ENCODE data around the gene MACF1. TPM values are rescaled to one million over a fixed set of nuclear protein-coding genes. Genes with fewer than 3 reads are reported as not detected.

The MACF1 gene
- total RNA-seq, 1 experiment from 2014 or later, result 103 TPM

GRCh38 chr1:39378377-39378776, 173.9 kb downstream of the MACF1 start:
- no peak overlapping the region for H2AFZ ChIP-seq (ENCODE audit: low read length)
- H3K4me2 ChIP-seq (ENCODE audit: low read length), result no peak overlapping the region
- TF ChIP-seq EZH2phosphoT487 (IDR thresholded peaks at IDR 0.05; ENCODE audit: borderline replicate concordance, low read length) (no peak), CTCF (conservative IDR thresholded peaks at IDR 0.05; ENCODE audit: low read depth, low read length) (peak; percentile 90)
- ChIA-PET POLR2A (ENCODE audit: unreplicated experiment) (no interaction called here), CTCF (interaction anchor here (0.5 to 1.8 kb wide), 7 partner anchors 9 to 298 kb away, joined by 3 to 8 read pairs (median 5); no protein-coding TSS in a partner anchor)
- no peaks in the 10 kb centered on the region for H3K27me3 ChIP-seq (ENCODE audit: low read length)
- intact Hi-C loops (cut with micrococcal nuclease), result loop anchor here (5.0 kb wide), 1 partner anchor 281 kb away; no protein-coding TSS in a partner anchor
- H3K36me3 ChIP-seq (ENCODE audit: low read depth, low read length), result peaks cover 21% of the 10 kb centered on the region; the same call in 1 of the 2 replicates
- BruUV-seq (replicated peaks), result no TSS peak
- H4K20me1 ChIP-seq (ENCODE audit: low read length), result no peaks in the 10 kb centered on the region
- no peaks in the 10 kb centered on the region for H3K9me3 ChIP-seq (ENCODE audit: low read length)
- H3K4me1 ChIP-seq (ENCODE audit: insufficient read depth, low read length), result no peaks in the 10 kb centered on the region
- H3K79me2 ChIP-seq (ENCODE audit: low read length), result no peaks in the 10 kb centered on the region
- no peak overlapping the region for H3K4me3 ChIP-seq (ENCODE audit: low read length)
- no peaks in the 10 kb centered on the region for H3K9me2 ChIP-seq (replicated peaks; ENCODE audit: low read length)
- H3K27ac ChIP-seq (ENCODE audit: low read length), result no peak overlapping the region
- H3F3A ChIP-seq (ENCODE audit: low read length, unreplicated experiment), result no peaks in the 10 kb centered on the region
- DNase-seq (peak; percentile 74), ATAC-seq (peak; percentile 94)
- no peak overlapping the region for H3K9ac ChIP-seq (ENCODE audit: low read length)

GRCh38 chr1:39379187-39379586, 174.7 kb downstream of the MACF1 start:
- Histone ChIP-seq H2AFZ (ENCODE audit: low read length) (no peak overlapping the region), H3K27ac (ENCODE audit: low read length) (no peak overlapping the region), H3K36me3 (ENCODE audit: low read depth, low read length) (peaks cover 21% of the 10 kb centered on the region; the same call in 1 of the 2 replicates), H3K27me3 (ENCODE audit: low read length) (no peaks in the 10 kb centered on the region), H3K9me3 (ENCODE audit: low read length) (no peaks in the 10 kb centered on the region), H3K79me2 (ENCODE audit: low read length) (no peaks in the 10 kb centered on the region), H4K20me1 (ENCODE audit: low read length) (no peaks in the 10 kb centered on the region), H3K4me3 (ENCODE audit: low read length) (no peak overlapping the region), H3K9me2 (replicated peaks; ENCODE audit: low read length) (no peaks in the 10 kb centered on the region), H3F3A (ENCODE audit: low read length, unreplicated experiment) (no peaks in the 10 kb centered on the region), H3K4me1 (ENCODE audit: insufficient read depth, low read length) (0 out of 2 replicates have a peak, but pooled peaks cover 4% of the 10 kb centered on the region), H3K4me2 (ENCODE audit: low read length) (no peak overlapping the region), H3K9ac (ENCODE audit: low read length) (no peak overlapping the region)
- intact Hi-C loops (cut with micrococcal nuclease), result loop anchor here (5.0 kb wide), 1 partner anchor 282 kb away; no protein-coding TSS in a partner anchor
- DNase-seq (no peak), ATAC-seq (no peak)
- no TSS peak for BruUV-seq (replicated peaks)
- TF ChIP-seq EZH2 (IDR thresholded peaks at IDR 0.05; ENCODE audit: low read length, unreplicated experiment), result no peak
- POLR2A ChIA-PET (ENCODE audit: unreplicated experiment), result no interaction called here
- CTCF ChIA-PET, result interaction anchor here (1.8 kb wide), 1 partner anchor 32 kb away, joined by 8 read pairs; no protein-coding TSS in a partner anchor

- no peak for ATAC-seq
- POLR2A ChIA-PET (ENCODE audit: unreplicated experiment), result no interaction called here
- intact Hi-C loops (cut with micrococcal nuclease), result no loop called here
Measured at GRCh38 chr1:39380036-39380435, 175.5 kb downstream of the MACF1 start.

More at GRCh38 chr1:39380036-39380435, 175.5 kb downstream of the MACF1 start:
- Histone ChIP-seq H3K27ac (ENCODE audit: low read length) (no peak overlapping the region), H3K36me3 (ENCODE audit: low read depth, low read length) (peaks cover 21% of the 10 kb centered on the region; the same call in 1 of the 2 replicates), H3K9me3 (ENCODE audit: low read length) (no peaks in the 10 kb centered on the region), H3K4me1 (ENCODE audit: insufficient read depth, low read length) (0 out of 2 replicates have a peak, but pooled peaks cover 6% of the 10 kb centered on the region), H3K9me2 (replicated peaks; ENCODE audit: low read length) (no peaks in the 10 kb centered on the region), H3K9ac (ENCODE audit: low read length) (no peak overlapping the region), H4K20me1 (ENCODE audit: low read length) (no peaks in the 10 kb centered on the region), H2AFZ (ENCODE audit: low read length) (no peak overlapping the region), H3K4me3 (ENCODE audit: low read length) (no peak overlapping the region), H3K79me2 (ENCODE audit: low read length) (no peaks in the 10 kb centered on the region), H3K27me3 (ENCODE audit: low read length) (no peaks in the 10 kb centered on the region), H3F3A (ENCODE audit: low read length, unreplicated experiment) (no peaks in the 10 kb centered on the region), H3K4me2 (ENCODE audit: low read length) (no peak overlapping the region)
- CTCF ChIA-PET, result no interaction called here
- no TSS peak for BruUV-seq (replicated peaks)
- DNase-seq, result no peak
- TF ChIP-seq EZH2phosphoT487 (IDR thresholded peaks at IDR 0.05; ENCODE audit: borderline replicate concordance, low read length), result no peak
- TF ChIP-seq EZH2 (IDR thresholded peaks at IDR 0.05; ENCODE audit: low read length, unreplicated experiment), result no peak
- TF ChIP-seq CTCF (conservative IDR thresholded peaks at IDR 0.05; ENCODE audit: low read depth, low read length), result no peak

Data from PC-3 (cell line).